ENCODE data around the gene WIPF3.

The WIPF3 gene

DNA sequence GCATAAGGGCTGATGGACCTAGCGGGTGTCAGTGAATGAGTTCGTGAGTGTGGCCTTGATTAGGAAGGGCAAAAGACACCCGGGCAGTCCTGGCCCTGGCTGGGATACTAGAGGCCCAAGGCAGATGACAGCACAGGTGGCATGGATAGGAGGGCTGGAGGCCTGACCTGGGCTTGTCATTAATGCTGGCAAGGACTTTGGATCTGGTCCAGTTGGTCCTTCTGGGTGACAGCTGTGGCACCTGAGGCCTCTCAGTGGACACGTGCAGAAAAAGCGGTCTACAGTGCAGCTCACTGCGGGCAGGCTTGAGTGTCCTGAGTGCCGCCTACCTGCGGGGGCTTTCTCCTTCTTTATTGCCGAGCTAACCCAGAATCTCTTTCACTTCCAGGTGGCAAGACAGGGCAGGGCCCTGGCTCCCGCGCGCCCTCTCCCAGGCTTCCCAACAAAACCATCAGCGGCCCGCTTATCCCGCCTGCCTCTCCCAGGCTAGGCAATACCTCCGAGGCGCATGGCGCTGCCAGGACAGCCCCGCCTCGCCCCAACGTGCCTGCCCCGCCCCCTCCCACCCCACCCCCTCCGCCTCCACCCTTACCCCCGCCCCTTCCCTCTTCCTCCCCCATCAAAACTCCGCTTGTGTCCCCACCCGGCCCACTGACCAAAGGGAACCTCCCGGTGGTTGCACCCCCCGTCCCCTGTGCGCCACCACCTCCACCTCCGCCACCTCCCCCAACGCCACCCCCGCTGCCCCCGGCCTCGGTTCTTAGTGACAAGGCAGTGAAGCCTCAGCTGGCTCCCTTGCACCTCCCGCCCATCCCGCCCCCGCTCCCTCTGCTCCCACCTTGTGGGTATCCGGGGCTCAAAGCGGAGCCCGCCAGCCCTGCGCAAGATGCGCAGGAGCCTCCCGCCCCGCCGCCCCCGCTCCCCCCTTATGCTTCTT lies 77.4 kb downstream of the WIPF3 start:
- DNase-seq (ENCODE audit: low read depth): peak; percentile 19
- peak overlapping the region; percentile 28 for H3K4me3 ChIP-seq (ENCODE audit: low read length)
- TF ChIP-seq, protein P1, sequence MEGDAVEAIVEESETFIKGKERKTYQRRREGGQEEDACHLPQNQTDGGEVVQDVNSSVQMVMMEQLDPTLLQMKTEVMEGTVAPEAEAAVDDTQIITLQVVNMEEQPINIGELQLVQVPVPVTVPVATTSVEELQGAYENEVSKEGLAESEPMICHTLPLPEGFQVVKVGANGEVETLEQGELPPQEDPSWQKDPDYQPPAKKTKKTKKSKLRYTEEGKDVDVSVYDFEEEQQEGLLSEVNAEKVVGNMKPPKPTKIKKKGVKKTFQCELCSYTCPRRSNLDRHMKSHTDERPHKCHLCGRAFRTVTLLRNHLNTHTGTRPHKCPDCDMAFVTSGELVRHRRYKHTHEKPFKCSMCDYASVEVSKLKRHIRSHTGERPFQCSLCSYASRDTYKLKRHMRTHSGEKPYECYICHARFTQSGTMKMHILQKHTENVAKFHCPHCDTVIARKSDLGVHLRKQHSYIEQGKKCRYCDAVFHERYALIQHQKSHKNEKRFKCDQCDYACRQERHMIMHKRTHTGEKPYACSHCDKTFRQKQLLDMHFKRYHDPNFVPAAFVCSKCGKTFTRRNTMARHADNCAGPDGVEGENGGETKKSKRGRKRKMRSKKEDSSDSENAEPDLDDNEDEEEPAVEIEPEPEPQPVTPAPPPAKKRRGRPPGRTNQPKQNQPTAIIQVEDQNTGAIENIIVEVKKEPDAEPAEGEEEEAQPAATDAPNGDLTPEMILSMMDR (IDR thresholded peaks at IDR 0.05; ENCODE audit: insufficient read depth, low read depth, low read length, missing control alignments): no peak

DNA sequence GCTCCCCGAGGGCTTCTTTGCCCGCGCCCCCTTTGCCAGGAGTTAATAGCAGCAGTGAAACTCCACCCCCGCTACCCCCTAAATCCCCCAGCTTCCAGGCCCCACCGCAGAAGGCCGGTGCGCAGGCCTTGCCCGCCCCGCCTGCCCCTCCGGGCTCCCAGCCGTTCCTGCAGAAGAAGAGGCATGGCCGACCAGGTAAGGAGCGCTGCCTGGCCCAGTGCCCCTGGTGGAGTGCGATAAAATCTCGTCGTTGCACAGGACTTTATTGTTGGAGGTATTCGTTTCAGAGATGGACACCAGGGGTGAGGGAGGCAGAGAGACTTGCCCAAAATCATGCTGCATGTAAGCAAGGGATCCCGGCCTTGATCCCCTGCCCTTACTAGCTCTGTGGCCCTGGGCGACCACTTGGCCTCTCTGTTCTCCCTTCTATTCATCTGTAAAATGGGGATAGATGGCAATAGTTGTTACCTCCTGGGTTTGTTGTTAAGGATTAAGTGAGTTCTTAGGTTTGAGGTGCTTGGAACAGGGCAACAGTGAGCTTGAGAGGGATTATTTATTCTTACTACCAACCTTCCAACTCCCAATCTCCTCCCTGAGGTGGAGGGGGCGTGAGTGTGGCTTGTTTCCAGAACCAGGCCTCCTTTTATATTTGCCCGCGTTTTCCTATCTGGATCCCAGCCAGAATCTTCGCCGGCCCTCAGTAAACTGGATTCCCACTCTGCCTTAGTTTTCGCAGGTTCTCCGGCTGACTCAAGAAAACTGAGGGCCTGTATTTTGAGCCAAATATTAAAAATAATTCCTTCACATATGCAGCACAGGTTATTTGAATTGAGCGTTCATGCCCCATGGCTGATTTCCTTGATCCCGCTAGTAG lies 78.3 kb downstream of the WIPF3 start:
- TF ChIP-seq, protein P1 (IDR thresholded peaks at IDR 0.05; ENCODE audit: insufficient read depth, low read depth, low read length, missing control alignments): peak; percentile 25
- H3K4me3 ChIP-seq (ENCODE audit: low read length): peak overlapping the region; percentile 28
- DNase-seq (ENCODE audit: low read depth): peak; percentile 44

DNA sequence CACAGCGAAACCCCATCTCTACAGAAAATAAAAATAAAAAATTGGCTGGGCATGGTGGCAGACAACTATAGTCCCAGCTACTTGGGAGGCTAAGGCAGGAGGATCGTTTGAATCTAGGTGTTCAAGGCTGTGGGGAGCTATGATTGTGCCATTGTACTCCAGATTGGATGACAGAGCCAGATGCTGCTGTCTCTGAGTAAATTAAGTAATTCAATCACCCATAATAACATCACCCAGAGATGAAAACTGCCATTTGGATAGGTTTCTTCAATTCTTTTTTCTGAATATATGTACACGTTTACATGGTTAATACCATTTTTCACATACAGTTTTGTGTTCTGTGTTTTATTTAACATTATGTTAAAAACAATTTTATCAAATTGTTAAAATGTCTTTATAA lies 79.3 kb downstream of the WIPF3 start:
- DNase-seq (ENCODE audit: low read depth): no peak
- H3K4me3 ChIP-seq (ENCODE audit: low read length): no peak overlapping the region
- TF ChIP-seq, protein P1 (IDR thresholded peaks at IDR 0.05; ENCODE audit: insufficient read depth, low read depth, low read length, missing control alignments): no peak

DNA sequence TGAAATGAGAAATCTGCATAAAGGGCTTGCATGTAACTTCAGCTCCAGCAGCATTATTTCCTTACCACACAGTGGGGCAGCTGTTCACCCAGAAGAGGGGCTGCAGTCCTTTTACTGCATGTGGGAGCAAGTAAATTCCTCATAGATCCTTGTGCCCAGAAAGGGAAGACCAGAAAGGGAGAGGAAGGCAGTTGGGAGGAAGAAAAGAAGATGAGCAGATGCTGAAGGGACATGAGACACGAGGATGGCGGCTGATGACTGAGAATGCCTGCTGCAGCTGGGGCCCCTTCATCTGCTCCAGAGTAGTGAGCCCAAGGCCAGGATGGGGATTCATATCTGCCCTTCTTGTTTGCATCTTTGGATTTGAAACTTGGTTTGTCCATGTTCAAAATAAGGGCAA lies 80.5 kb downstream of the WIPF3 start:
- TF ChIP-seq, protein P1 (IDR thresholded peaks at IDR 0.05; ENCODE audit: insufficient read depth, low read depth, low read length, missing control alignments): no peak
- DNase-seq (ENCODE audit: low read depth): no peak
- H3K4me3 ChIP-seq (ENCODE audit: low read length): no peak overlapping the region

DNA sequence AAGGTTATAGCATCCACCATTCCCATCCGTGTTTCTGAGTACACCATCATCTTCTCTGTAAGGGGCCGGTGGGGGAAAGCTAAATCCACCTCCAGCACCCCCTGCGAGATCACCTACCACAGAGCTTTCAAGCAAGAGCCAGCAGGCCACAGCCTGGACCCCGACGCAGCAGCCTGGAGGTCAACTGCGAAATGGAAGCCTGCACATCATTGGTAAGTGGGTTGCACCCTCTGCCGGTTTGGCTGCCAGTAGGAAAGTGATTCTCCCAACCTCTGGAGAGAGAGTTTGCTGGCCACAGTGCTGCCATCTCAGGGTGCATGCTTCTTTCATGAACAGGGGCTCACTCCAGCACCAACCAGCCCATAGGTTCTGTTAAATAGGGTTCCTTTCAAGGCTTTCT lies 81.7 kb downstream of the WIPF3 start:
- TF ChIP-seq, protein P1 (IDR thresholded peaks at IDR 0.05; ENCODE audit: insufficient read depth, low read depth, low read length, missing control alignments): no peak
- no peak overlapping the region for H3K4me3 ChIP-seq (ENCODE audit: low read length)
- no peak for DNase-seq (ENCODE audit: low read depth)

DNA sequence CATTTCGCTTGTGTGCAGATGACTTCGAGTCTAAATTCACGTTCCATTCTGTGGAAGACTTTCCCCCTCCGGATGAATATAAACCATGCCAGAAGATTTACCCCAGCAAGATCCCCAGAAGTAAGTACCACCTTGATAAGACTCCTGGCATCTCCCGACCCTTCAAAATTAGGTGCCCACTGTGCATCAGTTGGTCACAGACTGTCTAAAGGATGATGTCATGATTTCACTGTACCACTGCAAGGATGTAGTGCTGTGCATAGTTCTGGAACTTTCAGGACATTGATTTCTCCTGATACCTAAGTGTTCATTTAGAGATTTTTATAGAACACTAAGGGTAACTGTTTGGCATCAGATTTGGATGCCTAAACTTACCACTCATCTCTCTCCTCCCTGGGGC lies 83.0 kb downstream of the WIPF3 start:
- TF ChIP-seq, protein P1 (IDR thresholded peaks at IDR 0.05; ENCODE audit: insufficient read depth, low read depth, low read length, missing control alignments): no peak
- no peak overlapping the region for H3K4me3 ChIP-seq (ENCODE audit: low read length)
- DNase-seq (ENCODE audit: low read depth): no peak
